Measurements from ENCODE around the gene RFX7. TPM values are rescaled to one million over a fixed set of nuclear protein-coding genes. Genes with fewer than 3 reads are reported as not detected.
"Not testable (repeated sequence)": the region's sequence is repeated elsewhere in the genome, so short reads cannot be mapped to it uniquely, and the experiment has no call there.

The RFX7 gene
- total RNA-seq, 3 donors from 2014 or later, result 15.3 to 17.5 (median 17.3) TPM

- Mint-ChIP-seq H3K4me3 (no peak overlapping the region), H3K27me3 (ENCODE audit: low read depth) (no peaks in the 10 kb centered on the region), H3K36me3 (ENCODE audit: insufficient read depth) (peaks cover 34% of the 10 kb centered on the region), H3K9me3 (peaks cover 22% of the 10 kb centered on the region), H3K4me1 (ENCODE audit: low read depth) (peaks cover 45% of the 10 kb centered on the region)
- DNase-seq (no peak), ATAC-seq (no peak)
These were observed 86.8 kb downstream of the RFX7 start for GRCh38 chr15:56156877-56157276.

DNA sequence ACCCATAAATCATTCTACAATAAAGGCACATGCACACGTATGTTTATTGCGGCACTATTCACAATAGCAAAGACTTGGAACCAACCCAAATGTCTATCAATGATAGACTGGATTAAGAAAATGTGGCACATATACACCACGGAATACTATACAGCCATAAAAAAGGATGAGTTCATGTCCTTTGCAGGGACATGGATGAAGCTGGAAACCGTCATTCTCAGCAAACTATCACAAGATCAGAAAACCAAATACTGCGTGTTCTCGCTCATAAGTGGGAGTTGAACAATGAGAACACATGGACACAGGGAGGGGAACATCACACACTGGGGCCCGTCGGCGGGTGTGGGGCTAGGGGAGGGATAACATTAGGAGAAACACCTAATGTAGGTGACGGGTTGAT, 88.4 kb downstream of the RFX7 start:
- peaks cover 38% of the 10 kb centered on the region for H3K4me1 Mint-ChIP-seq (ENCODE audit: low read depth)
- not testable (repeated sequence) for H3K27me3 Mint-ChIP-seq (ENCODE audit: low read depth); DNase-seq; ATAC-seq; H3K4me3 Mint-ChIP-seq
- H3K9me3 Mint-ChIP-seq, result peaks cover 22% of the 10 kb centered on the region
- H3K36me3 Mint-ChIP-seq (ENCODE audit: insufficient read depth), result peaks cover 34% of the 10 kb centered on the region

DNA sequence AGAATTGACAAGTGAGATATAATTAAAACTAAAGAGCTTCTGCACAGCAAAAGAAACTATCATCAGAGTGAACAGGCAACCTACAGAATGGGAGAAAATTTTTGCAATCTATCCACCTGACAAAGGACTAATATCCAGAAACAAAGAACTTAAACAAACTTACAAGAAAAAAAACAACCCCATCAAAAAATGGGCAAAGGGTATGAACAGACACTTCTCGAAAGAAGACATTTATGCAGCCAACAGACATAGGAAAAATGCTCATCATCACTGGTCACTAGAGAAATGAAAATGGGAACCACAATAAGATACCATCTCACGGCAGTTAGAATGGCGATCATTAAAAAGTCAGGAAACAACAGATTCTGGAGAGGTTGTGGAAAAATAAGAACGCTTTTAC, 88.9 kb downstream of the RFX7 start:
- H3K36me3 Mint-ChIP-seq (ENCODE audit: insufficient read depth), result peaks cover 34% of the 10 kb centered on the region
- H3K27me3 Mint-ChIP-seq (ENCODE audit: low read depth); ATAC-seq: not testable (repeated sequence)

GRCh38 chr15:56150204-56150603, 93.5 kb downstream of the RFX7 start:
- Mint-ChIP-seq H3K27me3 (ENCODE audit: low read depth) (no peaks in the 10 kb centered on the region), H3K36me3 (ENCODE audit: insufficient read depth) (peaks cover 41% of the 10 kb centered on the region)

More for the DNA sequence above, 88.9 kb downstream of the RFX7 start:
- not testable (repeated sequence) for DNase-seq, H3K4me3 Mint-ChIP-seq
- peaks cover 22% of the 10 kb centered on the region for H3K9me3 Mint-ChIP-seq
- H3K4me1 Mint-ChIP-seq (ENCODE audit: low read depth), result peaks cover 36% of the 10 kb centered on the region

GRCh38 chr15:56148064-56148463, 95.6 kb downstream of the RFX7 start:
- peaks cover 40% of the 10 kb centered on the region for H3K4me1 Mint-ChIP-seq (ENCODE audit: low read depth)
- H3K27me3 Mint-ChIP-seq (ENCODE audit: low read depth), result no peaks in the 10 kb centered on the region
- peaks cover 33% of the 10 kb centered on the region for H3K36me3 Mint-ChIP-seq (ENCODE audit: insufficient read depth)
- H3K9me3 Mint-ChIP-seq, result peaks cover 7% of the 10 kb centered on the region
- no peak for DNase-seq
- no peak for ATAC-seq
- H3K4me3 Mint-ChIP-seq, result no peak overlapping the region

More at GRCh38 chr15:56150204-56150603, 93.5 kb downstream of the RFX7 start:
- H3K4me3 Mint-ChIP-seq, result no peak overlapping the region
- peaks cover 52% of the 10 kb centered on the region for H3K4me1 Mint-ChIP-seq (ENCODE audit: low read depth)
- DNase-seq (no peak), ATAC-seq (no peak)
- peaks cover 22% of the 10 kb centered on the region for H3K9me3 Mint-ChIP-seq

DNA sequence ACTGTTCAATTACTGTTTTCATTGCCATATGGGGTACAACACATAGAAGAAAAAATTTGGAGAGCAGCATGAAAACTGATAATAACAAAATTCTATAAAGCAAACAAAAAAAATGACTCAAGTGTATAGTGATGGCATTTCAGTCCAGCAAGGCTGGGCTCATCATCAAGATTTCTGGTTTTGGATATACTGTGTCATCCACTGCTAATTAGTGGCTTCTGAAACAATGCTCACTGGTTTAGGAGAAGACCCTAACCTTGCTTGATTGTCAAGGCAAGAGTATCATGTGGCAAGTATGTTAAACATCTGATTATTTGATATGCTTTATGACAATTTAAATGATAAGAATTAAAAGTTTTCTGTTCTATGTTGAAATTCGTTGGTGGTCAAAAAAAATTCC, 96.9 kb downstream of the RFX7 start:
- Mint-ChIP-seq H3K27me3 (ENCODE audit: low read depth) (no peaks in the 10 kb centered on the region), H3K9me3 (no peaks in the 10 kb centered on the region), H3K36me3 (ENCODE audit: insufficient read depth) (peaks cover 39% of the 10 kb centered on the region), H3K4me3 (no peak overlapping the region), H3K4me1 (ENCODE audit: low read depth) (peaks cover 27% of the 10 kb centered on the region)
- ATAC-seq (no peak), DNase-seq (no peak)

GRCh38 chr15:56128081-56128480, 115.6 kb downstream of the RFX7 start:
- H3K4me1 Mint-ChIP-seq (ENCODE audit: low read depth), result no peaks in the 10 kb centered on the region
- no peaks in the 10 kb centered on the region for H3K27me3 Mint-ChIP-seq (ENCODE audit: low read depth)
- no peak overlapping the region for H3K4me3 Mint-ChIP-seq
- H3K9me3 Mint-ChIP-seq, result peaks cover 37% of the 10 kb centered on the region
- no peak for DNase-seq
- no peak for ATAC-seq
- peaks cover 54% of the 10 kb centered on the region for H3K36me3 Mint-ChIP-seq (ENCODE audit: insufficient read depth)

DNA sequence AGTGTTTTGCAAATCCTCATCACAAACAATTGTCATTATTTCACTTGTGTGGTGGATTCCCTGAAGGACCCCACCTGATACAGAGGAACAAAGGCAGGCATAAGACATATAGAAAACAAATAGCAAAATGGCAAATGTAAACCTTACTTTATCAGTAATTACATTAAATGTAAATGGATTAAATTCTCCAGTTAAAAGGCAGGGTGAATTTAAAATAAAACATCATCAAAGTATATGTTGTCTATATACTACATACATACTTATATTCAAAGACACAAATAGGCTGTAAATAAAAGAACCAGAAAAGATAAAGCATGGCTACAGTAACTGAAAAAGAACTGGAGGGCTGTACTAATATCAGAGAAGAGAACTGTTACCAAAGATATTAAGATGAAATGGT, 117.3 kb downstream of the RFX7 start:
- no peaks in the 10 kb centered on the region for H3K27me3 Mint-ChIP-seq (ENCODE audit: low read depth)
- no peaks in the 10 kb centered on the region for H3K4me1 Mint-ChIP-seq (ENCODE audit: low read depth)
- H3K9me3 Mint-ChIP-seq, result peaks cover 43% of the 10 kb centered on the region
- ATAC-seq (no peak), DNase-seq (no peak)
- peaks cover 65% of the 10 kb centered on the region for H3K36me3 Mint-ChIP-seq (ENCODE audit: insufficient read depth)
- H3K4me3 Mint-ChIP-seq, result no peak overlapping the region

- Mint-ChIP-seq H3K9me3 (peaks cover 48% of the 10 kb centered on the region), H3K27me3 (ENCODE audit: low read depth) (no peaks in the 10 kb centered on the region), H3K4me1 (ENCODE audit: low read depth) (no peaks in the 10 kb centered on the region), H3K4me3 (no peak overlapping the region), H3K36me3 (ENCODE audit: insufficient read depth) (peaks cover 66% of the 10 kb centered on the region)
- DNase-seq (no peak), ATAC-seq (no peak)
These were observed 119.3 kb downstream of the RFX7 start for GRCh38 chr15:56124391-56124790.

DNA sequence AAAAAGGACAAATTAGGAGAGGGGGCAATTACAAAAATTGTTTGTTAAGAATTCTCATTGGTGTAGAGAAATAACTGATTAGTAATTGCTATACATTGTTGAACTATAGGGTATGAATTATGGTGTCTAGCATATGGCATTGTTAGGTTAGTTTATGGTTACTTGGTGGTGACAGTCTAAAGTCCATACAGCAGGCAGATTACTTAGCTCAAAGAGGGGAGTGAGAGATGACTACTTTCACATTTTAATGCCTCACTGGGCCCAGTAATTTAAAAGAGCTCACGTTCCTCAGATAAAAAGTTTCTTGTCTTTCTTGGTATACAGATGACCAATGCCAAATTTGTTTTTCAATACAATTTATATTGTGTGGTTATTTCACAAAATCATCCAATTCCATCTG, 137.8 kb downstream of the RFX7 start:
- ATAC-seq, result no peak
- Mint-ChIP-seq H3K4me1 (ENCODE audit: low read depth) (peaks cover 4% of the 10 kb centered on the region), H3K9me3 (no peaks in the 10 kb centered on the region), H3K27me3 (ENCODE audit: low read depth) (no peaks in the 10 kb centered on the region), H3K4me3 (no peak overlapping the region), H3K36me3 (ENCODE audit: insufficient read depth) (peaks cover 15% of the 10 kb centered on the region)
- DNase-seq, result no peak

DNA sequence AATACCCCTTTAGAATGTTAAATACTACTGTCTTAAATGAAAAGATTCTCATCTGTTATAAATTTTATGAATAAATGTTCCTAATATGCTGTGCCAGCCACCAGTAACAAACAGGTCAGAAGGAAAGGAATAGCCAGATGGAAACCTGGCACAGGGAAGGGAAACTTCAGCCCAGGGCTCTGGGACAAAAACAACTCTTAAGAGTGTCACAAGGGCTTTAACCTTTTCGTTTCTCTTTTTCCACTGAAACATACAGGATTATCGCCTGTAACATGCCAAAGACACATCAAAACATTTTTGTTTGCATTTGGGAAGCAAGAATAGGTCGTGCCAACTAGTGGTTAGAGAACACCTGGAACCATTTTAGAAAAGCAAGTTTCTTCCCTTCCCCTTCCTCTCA, 141.2 kb downstream of the RFX7 start:
- ATAC-seq, result no peak
- peaks cover 23% of the 10 kb centered on the region for H3K36me3 Mint-ChIP-seq (ENCODE audit: insufficient read depth)
- no peaks in the 10 kb centered on the region for H3K4me1 Mint-ChIP-seq (ENCODE audit: low read depth)
- no peaks in the 10 kb centered on the region for H3K9me3 Mint-ChIP-seq
- no peaks in the 10 kb centered on the region for H3K27me3 Mint-ChIP-seq (ENCODE audit: low read depth)
- H3K4me3 Mint-ChIP-seq, result no peak overlapping the region
- DNase-seq, result no peak

- DNase-seq, result no peak
- no peaks in the 10 kb centered on the region for H3K27me3 Mint-ChIP-seq (ENCODE audit: low read depth)
- H3K9me3 Mint-ChIP-seq, result no peaks in the 10 kb centered on the region
- H3K4me1 Mint-ChIP-seq (ENCODE audit: low read depth), result no peaks in the 10 kb centered on the region
- peaks cover 48% of the 10 kb centered on the region for H3K36me3 Mint-ChIP-seq (ENCODE audit: insufficient read depth)
- no peak for ATAC-seq
- H3K4me3 Mint-ChIP-seq, result no peak overlapping the region
These were observed 144.4 kb downstream of the RFX7 start for GRCh38 chr15:56099311-56099710.

GRCh38 chr15:56098195-56098863, 145.3 kb downstream of the RFX7 start:
- Mint-ChIP-seq H3K4me1 (ENCODE audit: low read depth) (no peaks in the 10 kb centered on the region), H3K9me3 (no peaks in the 10 kb centered on the region)

DNA sequence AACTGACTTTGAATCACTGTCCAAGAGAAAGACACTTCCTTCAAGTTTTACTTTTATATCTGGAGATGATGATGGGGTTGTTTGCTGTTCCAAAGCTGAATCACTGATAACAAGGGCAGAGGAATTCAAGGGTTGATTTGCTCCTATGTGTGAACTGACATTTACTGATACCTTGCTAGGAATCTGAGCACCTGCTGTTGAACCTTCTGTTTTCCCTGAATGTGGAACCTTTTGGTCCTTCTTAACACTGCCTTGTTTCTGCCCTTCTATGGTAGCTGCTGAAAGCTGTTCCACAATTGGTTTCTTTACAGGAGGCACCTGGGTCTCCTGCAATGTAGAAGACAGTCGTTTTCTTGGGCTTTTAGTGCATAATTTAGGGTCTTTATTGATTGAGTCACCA, 148.3 kb downstream of the RFX7 start:
- DNase-seq (no peak), ATAC-seq (no peak)
- peaks cover 2% of the 10 kb centered on the region for H3K4me1 Mint-ChIP-seq (ENCODE audit: low read depth)
- H3K27me3 Mint-ChIP-seq (ENCODE audit: low read depth), result no peaks in the 10 kb centered on the region
- H3K4me3 Mint-ChIP-seq, result no peak overlapping the region
- no peaks in the 10 kb centered on the region for H3K9me3 Mint-ChIP-seq
- peaks cover 52% of the 10 kb centered on the region for H3K36me3 Mint-ChIP-seq (ENCODE audit: insufficient read depth)

More at GRCh38 chr15:56098195-56098863, 145.3 kb downstream of the RFX7 start:
- H3K4me3 Mint-ChIP-seq, result no peak overlapping the region
- no peaks in the 10 kb centered on the region for H3K27me3 Mint-ChIP-seq (ENCODE audit: low read depth)
- no peak for DNase-seq
- ATAC-seq, result no peak
- peaks cover 54% of the 10 kb centered on the region for H3K36me3 Mint-ChIP-seq (ENCODE audit: insufficient read depth)

DNA sequence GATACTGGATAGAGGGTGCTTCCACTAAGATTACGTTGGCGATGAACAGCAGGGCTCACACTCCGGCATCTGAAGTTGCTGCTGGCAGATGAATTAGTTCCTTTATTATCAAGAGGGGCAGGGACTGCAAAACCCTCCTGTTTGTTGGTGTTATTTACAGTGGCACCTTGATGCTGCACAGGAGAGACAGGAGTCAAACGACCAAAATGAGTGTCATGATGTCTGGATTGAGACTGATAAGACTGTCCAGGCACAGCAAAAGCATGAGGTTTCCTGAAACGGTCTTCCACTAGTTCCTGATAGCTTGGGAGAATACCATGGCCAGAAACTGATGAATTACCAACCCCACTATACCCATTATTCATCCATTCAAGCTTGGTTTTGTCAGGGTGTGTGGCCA, 149.5 kb downstream of the RFX7 start:
- H3K36me3 Mint-ChIP-seq (ENCODE audit: insufficient read depth), result peaks cover 49% of the 10 kb centered on the region
- peaks cover 7% of the 10 kb centered on the region for H3K4me1 Mint-ChIP-seq (ENCODE audit: low read depth)
- ATAC-seq (no peak), DNase-seq (no peak)
- H3K9me3 Mint-ChIP-seq, result peaks cover 4% of the 10 kb centered on the region
- no peaks in the 10 kb centered on the region for H3K27me3 Mint-ChIP-seq (ENCODE audit: low read depth)
- no peak overlapping the region for H3K4me3 Mint-ChIP-seq
